Stimulated activated CD4-positive, alpha-beta T cell treated with anti-CD3 and anti-CD28 coated beads, Interleukin-4, amount 100 ng/mL, for 1 hour (primary cell): ENCODE results near the gene RIPOR3.
"Not testable (repeated sequence)": the region's sequence is repeated elsewhere in the genome, so short reads cannot be mapped to it uniquely, and the experiment has no call there.

ENCODE experiments used
- DNase-seq: peaks from one replicate; pipeline ENCODE4 v3.0.0-alpha.2; 2020

The RIPOR3 gene

DNA sequence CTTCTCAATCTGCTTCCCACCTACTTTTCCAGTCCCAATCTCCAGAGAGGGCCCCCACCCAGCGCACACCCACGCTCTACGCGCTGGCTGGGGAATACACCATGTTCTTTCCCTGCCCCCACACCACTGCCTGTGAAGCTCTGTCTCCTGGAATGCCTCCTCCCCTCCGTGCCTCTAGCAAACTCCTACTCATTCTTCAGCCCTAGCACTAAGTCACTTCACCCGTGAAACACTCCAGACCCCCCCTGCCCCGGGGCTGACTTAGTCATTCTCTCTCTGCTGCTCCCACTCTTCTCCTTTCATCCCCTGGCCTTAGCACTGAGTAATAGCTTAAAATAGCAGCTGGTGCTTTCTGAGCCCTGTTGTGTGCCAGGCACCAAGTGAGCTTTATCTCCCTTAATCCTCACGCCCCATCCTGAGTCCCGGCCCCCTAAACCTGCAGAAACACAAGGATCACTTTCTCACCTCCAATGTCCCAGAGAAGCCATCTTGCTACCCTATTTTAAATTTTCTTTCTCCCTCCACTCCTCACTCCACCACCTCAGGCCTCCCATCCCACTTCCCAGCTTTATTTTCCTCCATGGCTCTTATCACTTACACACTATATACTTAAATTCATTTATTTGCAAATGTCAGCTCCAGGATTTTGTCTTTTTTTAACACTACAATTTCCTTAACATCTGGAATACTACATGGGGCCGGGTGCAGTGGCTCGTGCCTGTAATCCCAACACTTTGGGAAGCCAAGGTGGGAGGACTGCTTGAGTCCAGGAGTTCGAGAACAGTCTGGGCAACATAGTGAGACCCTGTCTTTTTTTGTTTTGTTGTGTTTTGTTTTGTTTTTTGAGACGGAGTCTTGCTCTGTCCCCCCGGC is 33.7 kb upstream of the RIPOR3 start:
- DNase-seq = peak; percentile 86

DNA sequence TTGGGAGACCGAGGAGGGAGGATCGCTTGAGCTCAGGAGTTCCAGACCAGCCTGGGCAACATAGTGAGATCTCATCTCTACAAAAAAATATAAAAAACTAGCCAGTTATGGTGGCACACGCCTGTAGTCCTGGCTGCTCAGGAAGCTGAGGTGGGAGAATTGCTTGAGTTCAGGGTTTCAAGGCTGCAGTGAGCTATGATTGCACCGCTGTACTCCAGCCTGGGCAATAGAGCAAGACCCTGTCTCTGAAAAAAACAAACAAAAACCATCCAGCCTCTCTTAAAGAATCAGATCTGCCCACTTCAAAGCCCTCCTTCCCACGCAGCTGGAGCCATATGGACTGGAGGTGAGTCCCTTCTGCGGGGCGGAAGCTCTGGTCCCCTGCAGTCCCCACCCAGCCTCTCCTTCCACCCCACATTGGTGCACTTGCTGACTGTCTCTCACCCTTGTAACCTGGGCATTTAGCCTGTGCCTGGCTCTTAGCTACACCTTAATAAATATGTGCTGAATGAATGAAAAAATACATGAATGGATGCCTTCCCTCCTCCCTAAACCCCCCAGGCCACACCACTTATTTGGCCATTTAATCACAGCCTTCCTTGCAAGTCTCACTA is 32.9 kb upstream of the RIPOR3 start:
- no peak for DNase-seq

DNA sequence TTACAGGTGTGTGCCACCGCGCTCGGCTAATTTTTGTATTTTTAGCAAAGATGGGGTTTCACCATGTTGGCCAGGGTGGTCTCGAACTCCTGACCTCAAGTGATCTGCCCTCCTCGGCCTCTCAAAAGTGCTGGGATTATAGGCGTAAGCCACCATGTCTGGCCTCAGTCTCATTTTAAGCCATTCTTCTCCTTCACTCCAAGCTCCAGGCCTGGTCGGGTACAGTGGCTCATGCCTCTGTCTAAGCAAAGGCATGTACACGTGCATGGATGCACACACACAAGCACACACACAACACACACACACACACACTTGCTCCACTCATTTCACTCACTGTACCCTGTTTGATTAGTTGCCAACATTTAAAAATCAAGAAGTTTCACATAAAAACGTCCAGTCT is 32.3 kb upstream of the RIPOR3 start:
- no peak for DNase-seq

DNA sequence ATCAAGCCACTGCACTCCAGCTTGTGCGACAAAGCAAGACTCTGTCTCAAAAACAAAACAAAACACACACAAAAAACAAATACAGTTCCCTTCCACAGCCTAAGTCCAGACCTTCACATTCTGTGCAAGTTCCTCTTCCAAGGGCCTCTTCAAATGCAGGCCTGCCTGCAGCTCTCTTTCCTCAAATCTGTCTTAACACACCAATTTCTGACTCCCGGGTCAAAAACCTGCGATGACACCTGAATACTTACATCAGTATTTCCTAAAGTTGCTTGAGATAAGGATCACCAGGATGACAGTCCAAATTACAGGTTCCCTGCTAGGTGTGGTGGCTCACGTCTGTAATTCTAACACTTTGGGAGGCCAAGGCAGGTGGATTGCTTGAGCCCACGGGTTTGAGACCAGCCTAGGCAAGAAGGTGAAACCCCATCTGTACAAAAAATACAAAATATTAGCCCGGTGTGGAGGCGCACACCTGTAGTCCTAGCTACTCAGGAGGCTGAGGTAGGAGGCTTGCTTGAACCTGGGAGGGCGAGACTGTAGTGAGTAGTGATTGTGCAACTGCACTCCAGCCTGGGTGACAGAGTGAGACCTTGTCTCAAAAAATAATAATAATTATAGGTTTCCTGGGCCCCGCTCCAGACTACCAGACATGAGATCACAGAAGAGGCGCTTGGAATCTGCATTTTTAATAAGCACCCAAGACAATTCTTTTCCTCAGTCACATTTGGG is 31.2 kb upstream of the RIPOR3 start:
- no peak for DNase-seq

DNA sequence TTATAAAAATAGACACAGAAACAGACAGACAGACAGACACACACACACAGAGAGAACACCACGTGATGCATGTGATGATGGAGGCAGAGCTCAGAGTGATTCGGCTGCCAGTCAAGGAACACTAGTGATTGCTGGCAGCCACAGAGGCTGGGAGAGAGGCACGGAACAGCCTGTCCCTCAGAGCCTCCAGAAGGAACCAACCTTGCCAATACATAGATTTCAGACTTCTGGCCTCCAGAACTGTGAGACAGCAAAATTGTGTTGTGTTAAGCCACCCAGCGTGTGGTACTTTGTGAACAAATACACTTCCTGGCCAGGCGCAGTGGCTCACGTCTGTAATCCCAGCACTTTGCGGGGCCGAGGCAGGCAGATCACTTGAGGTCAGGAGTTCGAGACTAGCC is 30.5 kb upstream of the RIPOR3 start:
- DNase-seq = no peak

DNA sequence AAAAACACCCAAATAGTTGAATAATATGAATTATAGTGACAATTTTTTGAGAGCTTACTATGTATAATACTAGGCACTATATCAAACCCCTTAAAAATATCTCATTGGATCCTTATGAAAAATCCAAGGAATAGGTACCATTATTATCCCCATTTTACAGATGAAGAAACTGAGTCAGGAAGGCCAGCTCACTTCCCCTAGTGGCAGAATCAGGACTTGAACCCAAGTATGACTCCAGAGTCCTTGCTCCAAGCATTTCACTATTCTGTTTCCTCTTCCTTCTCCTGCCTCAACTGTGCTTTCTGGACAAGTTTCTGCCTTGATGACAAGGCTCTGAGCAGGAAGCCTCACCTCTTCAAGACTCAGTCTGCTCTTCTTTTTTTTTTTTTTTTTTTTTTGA is 29.2 kb upstream of the RIPOR3 start:
- DNase-seq = no peak

DNA sequence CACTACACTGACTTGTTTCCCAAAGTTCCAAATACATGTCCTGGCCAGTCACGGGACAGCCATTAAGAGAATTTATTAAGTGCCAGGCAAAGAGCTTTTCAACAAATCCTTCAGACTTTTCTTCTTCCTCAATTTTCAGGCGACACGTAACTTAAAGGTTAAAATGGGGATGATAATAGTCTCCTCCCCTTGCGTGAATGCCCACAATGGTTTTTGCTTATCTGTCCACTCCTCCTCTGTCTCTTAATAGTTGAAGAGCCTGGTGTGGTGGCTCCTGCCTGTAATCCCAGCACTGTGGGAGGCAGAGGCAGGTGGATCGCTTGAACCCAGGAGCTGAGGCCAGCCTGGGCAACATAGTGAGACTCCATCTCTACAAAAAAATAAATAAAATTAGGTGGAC is 28.7 kb upstream of the RIPOR3 start:
- DNase-seq = no peak

DNA sequence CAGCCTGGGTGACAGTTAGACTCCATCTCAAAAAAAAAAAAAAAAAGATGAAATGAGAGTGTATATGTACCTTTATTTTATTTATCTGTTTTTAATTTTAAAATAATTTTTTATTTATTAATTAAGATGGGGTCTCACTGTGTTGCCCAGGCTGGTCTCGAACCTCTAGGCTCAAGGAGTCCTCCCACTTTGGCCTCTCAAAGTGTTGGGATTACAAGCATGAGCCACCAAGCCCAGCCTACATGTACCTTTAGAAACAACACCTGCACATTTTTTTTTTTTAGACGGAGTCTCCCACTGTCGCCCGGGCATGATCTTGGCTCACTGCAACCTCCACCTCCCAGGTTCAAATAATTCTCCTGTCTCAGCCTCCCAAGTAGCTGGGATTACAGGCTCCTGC is 28.0 kb upstream of the RIPOR3 start:
- DNase-seq = no peak

DNA sequence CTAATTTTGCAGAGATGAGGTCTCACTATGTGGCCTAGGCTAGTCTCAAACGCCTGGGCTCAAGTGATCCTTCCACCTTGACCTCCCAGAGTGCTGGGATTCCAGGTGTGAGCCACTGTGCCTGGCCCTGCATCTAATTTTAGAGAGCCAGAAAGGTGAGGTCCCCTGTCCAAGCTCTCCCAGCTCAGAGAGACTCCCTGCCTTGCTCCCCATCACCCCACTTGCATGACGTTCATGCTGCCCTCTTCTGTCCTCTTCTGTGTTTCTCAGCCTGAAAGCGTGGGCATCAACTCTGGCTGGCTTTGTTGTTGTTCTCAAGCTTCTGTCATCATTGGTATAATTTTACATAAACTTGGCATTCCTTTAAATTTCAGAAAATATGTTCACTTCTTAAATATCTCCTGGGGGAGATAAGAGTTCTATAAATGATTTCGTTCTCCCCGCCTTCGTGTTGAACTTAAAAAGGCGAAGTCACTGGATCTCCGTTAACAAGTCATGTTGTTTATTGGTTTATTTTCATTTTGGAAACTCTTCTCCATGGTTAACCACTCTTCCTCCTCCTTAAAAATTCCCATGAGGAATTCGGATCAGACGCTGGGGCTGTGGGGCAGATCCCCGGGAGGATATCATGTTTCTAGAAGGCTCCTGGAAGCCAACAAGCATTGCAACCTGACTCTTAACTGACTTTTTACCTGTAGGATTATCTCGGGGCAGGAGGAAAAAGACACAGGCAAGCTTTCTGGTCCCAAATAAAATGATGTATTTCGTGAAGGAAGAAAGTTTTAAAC is 26.8 kb upstream of the RIPOR3 start:
- no peak for DNase-seq

DNA sequence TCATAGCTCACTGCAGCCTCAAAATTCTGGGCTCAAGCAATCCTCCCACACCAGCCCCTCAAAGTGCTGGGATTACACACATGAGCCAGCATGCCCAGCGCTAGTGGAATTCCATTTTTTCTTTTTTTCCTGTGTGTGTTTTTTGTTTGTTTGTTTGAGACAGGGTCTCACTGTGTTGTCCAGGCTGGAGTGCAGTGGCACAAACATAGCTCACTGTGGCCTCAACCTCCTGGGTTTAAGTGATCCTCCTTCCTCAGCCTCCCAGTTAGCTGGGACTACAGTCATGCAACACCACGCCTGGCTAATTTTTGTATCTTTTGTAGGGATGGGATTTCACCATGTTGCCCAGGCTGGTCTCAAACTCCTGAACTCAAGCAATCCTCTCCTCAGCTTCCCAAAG is 26.0 kb upstream of the RIPOR3 start:
- no peak for DNase-seq

DNA sequence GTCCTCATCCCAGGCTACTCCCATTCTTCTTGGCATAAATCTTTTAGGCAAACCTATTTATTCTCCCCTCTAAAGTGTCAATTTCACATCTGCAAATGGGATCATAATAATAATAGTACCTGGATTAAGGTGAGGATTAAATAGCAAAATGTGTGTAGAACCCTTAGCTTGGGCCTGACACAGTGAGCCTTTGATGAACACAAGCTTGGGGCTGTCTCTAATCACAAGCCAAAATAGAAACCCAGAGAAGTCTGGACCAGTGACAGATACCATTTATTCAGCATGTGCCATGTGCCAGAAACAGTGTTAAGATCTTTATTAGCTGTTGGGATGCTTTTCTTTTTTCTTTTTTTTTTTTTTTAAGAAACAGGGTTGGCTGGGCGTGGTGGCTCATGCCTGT is 25.2 kb upstream of the RIPOR3 start:
- no peak for DNase-seq

DNA sequence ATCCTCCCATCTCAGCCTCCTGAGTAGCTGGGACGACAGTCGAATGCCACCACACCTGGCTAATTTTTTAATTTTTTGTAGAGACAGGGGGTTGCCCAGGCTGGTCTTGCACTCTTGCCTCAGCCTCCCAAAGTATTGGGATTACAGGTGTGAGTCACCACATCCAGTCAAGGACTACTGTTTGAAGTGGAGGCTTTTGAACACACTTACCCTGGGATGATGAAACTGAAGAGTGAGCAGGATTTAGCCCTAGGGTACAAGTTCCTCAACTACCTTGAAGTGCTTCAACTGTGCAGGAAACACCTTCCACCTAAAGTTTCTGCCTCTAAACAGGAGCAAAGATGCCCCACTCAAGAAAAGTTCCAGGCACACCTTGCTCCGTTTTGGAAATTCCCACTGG is 24.4 kb upstream of the RIPOR3 start:
- DNase-seq = no peak

DNA sequence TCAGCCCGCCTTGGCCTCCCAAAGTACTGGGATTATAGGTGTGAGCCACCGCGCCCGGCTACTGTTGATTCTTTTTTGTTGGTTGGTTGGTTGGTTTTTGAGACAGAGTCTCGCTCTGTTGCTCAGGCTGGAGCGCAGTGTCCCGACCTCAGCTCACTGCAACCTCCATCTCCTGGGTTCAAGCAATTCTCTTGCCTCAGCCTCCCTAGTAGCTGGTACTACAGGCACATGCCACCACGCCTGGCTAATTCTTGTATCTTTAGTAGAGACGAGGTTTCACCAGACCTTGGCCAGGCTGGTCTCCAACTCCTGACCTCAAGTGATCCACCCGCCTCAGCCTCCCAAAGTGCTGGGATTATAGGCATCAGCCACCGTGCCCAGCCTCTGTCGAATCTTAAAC is 23.1 kb upstream of the RIPOR3 start:
- not testable (repeated sequence) for DNase-seq

DNA sequence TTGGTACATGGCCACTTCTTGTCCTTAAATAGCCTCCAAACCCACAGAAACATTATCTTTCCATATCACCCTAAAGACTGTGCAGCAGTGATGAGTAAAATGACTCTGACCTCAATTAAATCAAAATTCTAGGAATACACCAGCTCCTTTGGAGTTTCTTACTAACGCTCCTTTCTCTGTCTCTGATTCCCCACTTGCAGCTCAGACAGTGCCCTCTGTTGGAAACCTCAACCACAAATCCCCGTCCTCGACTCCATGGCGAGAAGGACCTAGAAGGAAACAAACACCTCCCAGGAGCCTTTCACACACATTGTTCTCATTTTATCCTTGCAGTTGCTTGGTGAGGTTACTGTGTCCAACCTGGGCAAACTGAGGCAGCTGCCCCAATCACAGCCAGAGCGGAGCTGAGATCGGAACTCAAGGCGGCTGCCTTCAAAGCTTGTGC is 22.3 kb upstream of the RIPOR3 start:
- DNase-seq = no peak

DNA sequence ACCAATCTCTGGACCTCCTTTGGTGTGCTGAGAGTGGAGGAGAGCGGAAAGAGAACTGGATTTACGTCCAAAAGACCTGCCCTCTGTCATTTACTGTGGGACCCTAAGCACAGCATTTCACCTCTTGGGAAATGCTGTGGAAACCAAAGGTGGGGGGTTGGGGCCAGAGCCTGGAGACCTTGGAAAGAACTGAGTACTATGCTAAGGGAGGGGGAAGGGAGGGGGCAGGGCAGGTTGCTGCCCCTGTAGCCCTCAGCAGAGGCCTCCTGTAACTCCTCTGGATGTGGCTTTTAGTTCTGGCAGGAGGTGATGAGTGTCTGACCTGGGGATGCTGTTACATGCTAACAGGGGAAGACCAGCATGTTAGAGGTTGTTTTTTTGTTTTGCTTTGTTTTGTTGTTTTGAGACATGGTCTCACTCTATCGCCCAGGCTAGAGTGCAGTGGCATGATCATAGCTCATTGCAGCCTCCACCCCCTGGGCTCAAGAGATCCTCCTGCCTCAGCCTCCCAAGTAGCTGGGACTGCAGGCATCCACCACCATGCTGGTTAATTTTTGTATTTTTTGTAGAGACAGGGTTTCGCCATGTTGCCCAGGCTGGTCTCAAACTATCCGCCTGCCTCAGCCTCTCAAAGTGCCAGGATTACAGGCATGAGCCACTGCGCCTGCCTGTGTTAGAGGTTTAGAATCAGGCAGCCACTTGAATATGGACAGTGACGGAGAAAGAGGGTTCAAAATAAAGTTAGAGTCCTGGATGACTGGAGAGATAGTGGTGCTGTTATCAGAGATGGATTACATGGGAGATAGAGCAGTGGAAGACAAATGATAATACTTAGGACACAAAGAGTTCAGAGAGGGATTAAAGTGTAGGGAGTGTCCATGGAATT is 21.7 kb upstream of the RIPOR3 start:
- no peak for DNase-seq

DNA sequence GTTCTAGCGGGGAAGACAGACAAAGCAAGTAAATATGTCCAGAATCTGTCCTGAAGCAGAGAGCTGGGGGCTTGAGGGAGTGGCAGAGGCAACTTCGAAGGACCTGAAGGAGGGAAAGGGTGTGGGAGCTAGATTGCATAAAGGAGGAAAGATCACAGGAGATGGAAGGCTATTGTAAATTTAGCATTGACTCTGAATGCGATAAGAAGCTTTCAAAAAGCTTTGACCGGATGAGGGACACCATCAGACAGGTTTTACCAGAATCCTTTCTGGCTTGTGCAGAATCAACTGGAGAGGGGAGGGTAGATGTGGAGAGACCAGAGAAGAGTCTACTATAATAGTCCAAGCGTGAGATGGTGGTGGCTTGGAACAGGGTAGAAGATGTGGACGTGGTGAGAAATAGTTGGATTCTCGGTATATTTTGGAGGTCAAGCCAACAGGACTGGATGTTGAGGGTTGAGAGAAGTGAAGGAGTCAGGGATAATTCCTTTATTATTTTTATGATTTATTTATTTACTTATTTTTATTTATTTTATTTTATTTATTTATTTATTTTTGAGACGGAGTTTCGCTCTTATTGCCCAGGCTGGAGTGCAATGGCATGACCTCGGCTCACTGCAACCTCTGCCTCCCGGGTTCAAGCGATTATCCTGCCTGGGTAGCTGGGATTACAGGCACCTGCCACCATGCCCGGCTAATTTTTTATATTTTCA is 19.9 kb upstream of the RIPOR3 start:
- DNase-seq = no peak

DNA sequence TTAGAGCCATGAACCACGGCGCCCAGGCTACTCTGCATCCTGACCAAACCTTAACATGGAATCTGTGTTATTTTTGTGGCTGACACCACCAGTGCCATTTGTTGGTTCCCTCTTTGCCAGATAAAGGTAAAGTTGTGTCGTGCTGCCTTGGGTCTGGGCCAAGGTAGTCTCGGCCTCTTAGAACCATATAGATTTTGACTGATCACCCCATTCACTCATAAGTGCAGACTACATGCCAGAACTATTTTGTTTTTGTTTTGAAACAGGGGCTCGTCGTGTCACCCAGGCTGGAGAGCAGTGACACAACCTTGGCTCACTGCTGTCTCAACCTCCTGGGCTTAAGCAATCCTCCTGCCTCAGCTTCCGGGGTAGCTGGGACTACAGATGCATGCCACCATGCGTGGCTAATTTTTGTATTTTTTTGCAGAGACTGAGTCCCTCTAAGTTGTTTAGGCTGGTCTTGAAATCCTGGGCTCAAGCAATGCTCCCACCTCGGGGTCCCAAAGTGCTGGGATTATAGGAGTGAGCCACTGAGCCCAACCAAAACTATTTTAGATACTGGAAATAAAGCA is 19.2 kb upstream of the RIPOR3 start:
- DNase-seq = no peak

DNA sequence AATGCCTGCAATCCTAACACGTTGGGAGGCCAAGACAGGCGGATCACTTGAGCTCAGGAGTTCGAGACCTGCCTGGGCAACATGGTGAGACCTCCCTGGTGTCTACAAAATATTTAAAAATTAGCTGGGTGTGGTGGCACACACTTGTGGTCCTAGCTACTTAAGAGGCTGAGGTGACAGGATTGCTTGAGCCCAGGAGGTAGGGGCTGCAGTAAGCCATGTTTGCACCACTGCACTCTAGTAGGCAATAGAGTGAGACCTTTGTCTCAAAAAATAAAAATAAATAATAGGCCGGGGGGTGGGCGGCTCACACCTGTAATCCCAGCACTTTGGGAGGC is 18.3 kb upstream of the RIPOR3 start:
- DNase-seq = no peak

DNA sequence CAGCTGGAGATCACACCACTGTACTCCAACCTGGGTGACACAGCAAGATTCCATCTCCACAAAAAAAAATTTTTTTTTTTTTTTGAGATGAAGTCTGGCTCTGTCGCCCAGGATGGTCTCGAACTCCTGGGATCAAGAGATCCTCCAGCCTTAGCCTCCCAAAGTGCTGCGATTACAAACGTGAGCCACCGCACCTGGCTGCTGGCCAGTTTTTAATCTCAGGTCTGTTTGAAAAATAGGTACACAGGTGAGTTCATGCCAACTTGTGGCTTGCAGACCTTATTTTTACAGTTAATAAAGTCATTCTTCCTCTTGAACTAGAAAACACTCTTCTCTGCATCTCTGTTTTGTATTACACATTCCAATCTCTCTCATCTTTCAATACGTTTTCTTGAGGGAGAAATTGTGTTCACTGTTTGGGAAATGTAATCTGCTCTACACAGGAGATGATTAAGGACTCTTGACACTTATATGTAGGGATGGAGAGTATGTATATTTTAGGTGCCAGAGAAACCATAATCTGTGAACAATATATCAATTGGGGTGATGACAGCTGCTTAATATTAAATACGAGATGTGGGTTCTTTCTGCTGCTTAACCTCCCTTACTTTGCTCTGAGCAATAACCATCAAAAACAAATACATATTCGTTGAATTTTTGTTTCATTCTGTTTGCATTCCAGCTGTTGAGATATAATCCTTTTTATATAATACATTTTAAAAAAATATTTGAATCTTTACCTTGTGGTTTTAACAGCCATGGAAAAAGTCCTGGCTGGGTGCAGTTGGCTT is 17.7 kb upstream of the RIPOR3 start:
- DNase-seq = no peak

DNA sequence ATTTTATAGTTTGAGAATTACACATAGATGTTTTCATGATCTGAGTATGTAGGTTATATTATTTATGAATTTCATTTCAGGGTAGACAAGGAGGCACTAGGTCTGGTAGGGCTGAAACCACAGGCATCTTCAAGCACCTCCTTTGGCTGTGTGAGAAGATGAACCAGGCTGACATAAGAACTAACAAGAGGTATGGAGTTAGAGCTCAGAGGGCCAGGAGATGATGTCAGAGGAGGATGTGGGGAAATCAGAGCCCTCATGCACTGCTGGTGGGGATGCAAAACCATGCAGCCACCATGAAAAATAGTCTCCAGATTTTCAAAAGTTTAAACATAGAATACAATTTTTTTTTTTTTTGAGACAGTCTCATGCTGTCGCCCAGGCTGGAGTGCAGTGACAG is 13.6 kb upstream of the RIPOR3 start:
- no peak for DNase-seq
